Iris pigment epithelial cell (primary cell): ENCODE results near the gene CD320.
"Not testable (repeated sequence)": the region's sequence is repeated elsewhere in the genome, so short reads cannot be mapped to it uniquely, and the experiment has no call there.

Experiments used
- DNase-seq: peaks from one replicate; pipeline ENCODE4 v3.0.0-alpha.2; 2011; ENCODE audit warnings: low read depth

The CD320 gene

GRCh38 chr19:8307965-8308866 is at the start of gene CD320:
TSS of gene CD320 (minus strand) at chr19:8308358. CDS start at chr19:8308290, 68 bp downstream.
- DNase-seq = peak; percentile 89

GRCh38 chr19:8357007-8357521 is 48.9 kb upstream of the CD320 start:
- DNase-seq = no peak

DNA sequence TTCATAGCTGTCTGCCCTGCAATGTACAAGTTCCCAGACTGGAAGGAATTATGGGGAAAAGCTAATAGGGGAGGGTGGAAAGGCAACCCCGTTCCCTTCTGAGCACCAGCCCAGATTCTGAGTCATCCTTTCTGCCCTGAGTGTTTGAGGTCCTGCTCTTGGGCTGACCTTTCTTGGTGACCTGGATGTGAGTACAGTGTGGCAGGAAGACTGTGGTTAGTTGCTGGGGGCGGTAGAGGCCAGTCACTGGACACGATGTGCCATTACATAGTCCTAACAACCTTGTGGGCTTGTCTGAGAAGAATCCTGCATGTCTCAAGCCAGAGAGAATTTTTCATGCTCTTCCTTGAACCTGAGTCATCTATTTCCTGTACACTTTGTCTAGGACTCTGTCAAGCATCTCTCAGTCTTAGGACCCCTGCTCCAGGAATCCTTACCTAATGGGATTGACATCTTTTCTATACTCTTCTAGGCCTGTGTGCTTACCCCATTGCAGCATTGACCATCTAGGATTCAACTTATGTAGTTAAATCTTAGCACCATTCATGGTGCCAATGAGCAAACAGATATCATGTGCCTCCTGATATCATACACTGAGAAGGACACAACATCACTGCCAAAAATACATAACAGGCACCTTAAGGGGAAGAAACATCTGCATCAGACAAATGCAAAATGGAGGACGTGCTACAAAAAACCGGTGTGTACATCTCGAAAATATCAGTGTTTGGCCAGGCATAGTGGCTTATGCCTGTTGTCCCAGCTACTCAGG is 47.7 kb upstream of the CD320 start:
- peak; percentile 99 for DNase-seq

GRCh38 chr19:8352845-8353244 is 44.7 kb upstream of the CD320 start:
- DNase-seq = not testable (repeated sequence)

DNA sequence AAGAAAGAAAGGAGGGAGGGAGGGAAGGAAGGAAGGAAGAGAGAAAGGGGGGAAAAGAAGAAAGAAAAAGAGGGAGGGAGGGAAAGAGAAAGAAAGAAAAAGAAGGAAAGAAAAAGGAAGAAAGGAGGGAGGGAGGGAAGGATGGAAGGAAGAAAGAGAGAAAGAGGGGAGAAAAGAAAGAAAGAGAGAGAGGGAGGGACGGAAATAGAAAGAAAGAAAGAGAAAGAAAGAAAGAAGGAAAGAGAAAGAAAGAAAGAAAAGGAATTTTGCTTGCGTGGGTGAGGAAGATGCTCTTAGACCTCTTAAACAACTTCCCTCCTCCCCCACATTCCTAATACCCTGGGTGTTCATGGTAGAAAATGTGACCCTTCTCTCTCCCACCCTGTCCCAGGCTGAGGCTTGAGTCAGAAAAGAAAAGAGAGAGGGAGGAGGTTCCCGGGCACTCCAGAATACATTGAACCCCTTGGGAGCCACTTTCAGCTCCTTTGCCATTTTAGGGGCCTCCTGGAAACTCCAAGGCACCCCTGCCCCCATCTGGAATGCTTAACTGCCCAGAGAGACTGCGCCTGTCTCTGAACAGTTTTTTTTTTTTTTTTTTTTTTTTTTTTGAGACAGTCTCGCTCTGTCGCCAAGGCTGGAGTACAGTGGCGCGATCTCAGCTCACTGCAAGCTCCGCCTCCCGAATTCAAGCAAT is 44.1 kb upstream of the CD320 start:
- no peak for DNase-seq

DNA sequence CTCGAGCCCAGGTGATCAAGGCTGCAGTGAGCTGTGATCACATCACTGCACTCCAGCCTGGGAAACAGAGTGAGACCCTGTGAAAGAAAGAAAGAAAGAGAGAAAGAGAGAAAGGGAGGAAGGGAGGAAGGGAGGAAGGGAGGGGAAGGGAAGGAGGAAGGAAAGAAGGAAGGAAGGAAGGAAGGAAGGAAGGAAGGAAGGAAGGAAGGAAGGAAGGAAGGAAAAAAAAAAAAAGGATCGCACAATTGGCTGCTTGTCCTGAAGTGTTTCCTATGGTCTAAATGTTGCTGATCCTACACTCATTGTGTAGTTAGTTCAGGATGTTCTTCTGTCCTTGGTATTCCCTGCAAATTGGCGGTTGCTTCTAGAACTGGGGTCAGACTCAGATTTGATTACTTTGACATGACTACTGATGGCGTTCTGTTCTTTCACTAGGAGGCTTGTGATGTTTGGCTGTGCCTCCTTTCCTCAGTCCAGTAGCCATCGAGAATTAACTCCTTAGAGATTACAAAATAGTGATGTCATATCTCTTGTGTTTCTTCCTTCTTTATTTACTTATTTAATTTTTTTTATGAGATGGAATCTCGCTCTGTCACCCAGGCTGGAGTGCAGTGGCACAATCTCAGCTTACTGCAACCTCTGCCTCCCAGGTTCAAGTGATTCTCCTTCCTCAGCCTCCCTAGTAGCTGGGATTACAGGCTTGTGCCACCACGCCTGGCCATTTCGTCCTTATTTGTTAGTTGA is 41.6 kb upstream of the CD320 start:
- not testable (repeated sequence) for DNase-seq

DNA sequence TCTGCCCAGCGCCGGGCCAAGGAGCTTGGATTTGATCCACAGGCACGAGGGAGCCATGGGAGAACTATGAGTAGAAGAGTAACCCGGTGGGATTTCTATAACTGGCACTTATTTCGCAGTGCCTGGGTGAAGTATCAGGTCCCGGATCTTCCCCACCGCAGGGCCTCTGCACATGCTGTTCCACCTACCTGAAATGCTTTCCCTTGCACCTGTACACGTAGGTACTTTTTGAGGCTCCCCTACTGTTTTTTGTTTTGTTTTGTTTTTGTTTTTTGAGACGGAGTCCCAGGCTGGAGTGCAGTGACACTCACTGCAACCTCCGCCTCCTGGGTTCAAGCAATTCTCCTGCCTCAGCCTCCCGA is 35.3 kb upstream of the CD320 start:
- no peak for DNase-seq

DNA sequence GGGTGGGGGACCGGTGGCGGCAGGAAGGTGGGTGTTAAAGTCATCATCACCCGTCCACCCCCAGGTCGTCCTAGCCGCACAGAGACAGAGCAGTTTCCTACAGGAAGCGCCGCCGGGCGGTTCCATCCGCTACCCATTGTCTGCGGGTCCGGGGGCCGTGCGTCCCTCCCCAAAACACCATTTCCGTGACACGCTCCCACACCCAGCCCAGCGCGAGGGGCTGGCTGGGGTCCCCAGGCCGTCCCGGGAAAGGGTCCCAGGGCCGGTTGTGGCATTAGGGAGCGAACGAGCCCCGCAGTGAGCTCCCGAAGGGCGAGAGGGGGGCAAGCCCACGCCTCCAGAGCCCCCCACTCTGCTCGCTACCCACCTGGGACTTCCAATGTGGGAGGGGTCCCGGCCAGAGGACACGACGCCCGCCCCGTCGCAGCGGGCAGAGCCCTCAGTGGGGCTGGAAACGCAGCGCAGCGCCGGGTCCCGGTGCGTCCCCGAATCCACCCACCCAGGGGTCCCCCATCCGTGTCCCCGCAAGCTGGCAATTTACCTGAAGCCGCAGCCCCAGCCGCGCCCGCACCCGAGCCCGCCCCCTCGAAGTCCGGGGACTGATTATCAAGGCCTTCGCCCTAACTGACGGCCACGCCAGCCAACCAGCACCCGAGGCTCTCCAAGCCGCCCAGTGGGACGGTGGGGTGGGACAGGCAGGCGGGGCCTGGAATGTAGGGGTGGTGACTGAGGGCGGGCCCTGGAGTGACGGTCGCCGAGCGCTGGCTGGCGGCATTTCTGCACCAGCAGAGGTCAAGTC is 34.7 kb upstream of the CD320 start, which contains the start of gene KANK3:
TSS of gene KANK3 (minus strand) at position 579 of the 799 bp plus-strand sequence. CDS start 5,434 bp downstream, outside the sequence.
- DNase-seq = peak; percentile 95

GRCh38 chr19:8342316-8342683 is 34.1 kb upstream of the CD320 start:
- no peak for DNase-seq

GRCh38 chr19:8341504-8341903 is 33.3 kb upstream of the CD320 start:
- DNase-seq = not testable (repeated sequence)

GRCh38 chr19:8340341-8341096 is 32.4 kb upstream of the CD320 start:
- no peak for DNase-seq

- no peak for DNase-seq
Measured at GRCh38 chr19:8338835-8339234, 30.7 kb upstream of the CD320 start.

DNA sequence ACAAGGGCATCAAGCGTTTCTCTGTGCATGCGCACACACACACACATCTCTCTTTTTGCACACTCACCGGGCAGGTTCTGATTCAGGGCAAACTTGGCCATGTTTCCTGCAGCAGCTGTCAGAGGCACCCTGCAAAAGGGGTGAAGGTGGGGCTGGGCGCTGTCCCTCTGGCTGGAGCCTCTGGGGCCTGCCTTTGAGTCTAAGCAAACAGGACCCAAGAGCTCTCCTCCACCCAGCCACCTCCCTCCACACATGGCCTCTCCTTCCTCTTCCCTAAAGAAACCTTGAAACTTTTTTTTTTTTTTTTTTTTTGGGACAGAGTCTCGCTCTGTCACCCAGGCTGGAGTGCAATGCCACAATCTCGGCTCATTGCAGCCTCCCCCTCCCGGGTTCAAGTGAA is 29.6 kb upstream of the CD320 start:
- DNase-seq = no peak

DNA sequence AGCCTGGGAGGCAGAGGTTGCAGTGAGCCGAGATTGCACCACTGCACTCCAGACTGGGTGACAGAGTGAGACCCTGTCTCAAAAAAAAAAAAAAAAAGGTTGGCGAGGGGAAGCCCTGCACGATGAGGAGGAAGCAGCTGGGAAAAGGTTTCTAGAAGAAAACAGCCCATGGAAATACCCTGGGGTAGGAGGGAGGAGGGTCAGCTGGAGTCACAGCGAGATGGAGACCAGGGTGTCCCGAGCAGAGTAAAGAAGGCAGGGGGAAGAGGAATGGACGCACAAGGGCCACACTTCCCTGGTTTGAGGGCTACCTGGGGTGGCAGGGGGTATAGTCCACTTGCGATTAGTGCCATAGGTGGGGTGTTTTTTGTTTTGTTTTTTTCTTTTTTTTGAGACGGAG is 28.5 kb upstream of the CD320 start:
- no peak for DNase-seq

DNA sequence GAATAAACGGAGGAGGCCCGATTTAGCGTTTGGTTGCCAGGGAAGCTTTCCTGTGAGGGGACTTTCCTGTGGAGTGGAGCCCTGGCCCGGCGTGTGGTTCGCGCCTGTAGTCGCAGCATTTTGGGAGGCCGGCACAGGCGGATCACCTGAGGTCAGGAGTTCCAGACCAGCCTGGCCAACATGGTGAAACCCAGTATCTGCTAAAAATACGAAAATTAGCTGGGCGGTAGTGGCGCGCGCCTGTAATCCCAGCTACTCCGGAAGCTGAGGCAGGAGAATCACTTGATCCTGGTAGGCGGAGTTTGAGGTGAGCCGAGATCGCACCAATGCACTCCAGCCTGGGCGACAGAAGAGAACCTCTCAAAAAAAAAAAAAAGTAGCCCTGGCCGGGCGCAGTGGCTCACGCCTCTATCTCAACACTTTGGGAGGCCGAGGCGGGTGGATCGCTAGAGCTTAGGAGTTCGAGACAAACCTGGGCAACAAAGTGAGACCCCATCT is 28.0 kb upstream of the CD320 start:
- no peak for DNase-seq

DNA sequence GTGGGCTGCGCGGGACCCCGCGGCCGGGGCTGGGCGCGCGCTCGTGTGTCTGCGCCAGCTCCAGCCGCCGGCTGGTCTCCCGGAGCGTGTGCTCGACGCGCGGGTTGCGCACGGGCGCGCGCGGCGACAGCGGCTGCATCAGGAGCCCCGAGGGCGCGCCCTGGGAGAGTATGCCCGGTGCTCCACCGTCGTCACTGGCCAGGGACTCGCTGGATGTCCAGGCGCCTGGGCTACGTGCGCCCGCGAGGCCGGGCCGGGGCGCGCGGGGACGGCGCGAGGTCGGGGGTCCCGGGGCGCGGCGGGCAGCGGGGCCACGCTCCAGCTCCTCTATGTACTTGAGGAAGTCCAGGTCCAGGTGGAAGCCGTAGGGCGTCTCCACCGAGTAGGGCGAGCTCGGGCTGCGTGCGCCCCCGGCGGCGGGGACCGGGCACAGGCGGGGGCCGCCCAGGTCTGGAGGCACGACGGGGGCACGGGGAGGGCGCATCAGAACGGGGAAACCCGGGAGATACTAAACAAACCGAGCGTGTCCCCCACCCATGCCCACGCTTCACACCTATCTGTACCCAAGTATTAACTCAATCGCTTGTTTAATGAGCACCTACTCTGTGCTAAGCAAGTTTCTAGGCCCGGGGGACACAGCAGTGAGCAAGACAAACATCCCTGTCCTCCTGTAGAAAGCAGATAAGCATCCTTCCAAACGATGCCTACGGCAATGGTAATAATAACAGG is 27.3 kb upstream of the CD320 start:
- DNase-seq = no peak

DNA sequence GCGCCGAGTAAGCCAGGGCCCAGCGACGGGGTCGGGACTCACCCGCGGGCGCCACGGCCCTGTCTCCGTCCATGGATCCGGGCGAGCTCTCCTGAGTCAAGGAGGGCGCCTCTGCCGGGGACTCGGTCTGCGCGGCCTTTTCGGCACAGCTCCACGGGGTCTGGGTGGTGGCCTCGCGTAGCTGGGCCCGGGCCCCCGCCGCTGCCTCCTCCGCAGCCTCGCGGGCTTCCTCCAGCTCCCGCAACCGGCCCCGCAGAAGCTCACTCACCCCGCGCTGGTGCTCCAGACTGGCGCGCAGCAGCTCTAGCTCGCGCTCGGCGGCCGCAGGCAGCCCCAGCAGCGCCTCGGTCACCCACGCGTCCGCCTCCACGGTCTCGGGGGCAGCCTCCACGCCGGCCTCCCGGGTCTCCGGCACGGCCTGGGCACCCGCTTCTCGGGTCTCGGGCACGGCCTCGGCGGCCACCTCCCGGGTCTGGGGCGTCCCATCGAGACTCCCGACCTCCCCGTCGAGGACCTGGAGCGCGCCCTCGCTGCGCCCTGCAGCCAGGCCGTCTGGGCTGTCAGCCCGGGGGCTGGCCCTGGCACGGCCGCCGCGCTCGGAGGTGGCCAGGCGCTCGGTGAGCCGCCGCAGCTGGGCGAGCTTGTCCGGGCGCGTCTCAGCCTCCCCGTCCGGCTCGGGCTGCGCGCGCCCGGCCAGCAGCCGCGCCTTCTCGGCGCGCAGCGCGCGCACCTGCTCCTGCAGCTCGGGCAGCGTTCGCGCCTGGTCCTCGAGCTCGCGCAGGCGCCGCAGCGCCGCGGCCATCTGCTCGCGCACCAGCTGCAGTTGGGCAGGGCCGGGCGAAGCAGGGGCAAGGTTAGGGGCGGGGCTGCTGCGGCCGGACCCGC is 26.5 kb upstream of the CD320 start:
- peak; percentile 82 for DNase-seq
